ENCODE data around the gene TNFAIP2. TPM values are rescaled to one million over a fixed set of nuclear protein-coding genes. Genes with fewer than 3 reads are reported as not detected.

TNFAIP2 gene
- total RNA-seq, 3 donors from 2014 or later = 22.0 to 67.4 (median 40.2) TPM

DNA sequence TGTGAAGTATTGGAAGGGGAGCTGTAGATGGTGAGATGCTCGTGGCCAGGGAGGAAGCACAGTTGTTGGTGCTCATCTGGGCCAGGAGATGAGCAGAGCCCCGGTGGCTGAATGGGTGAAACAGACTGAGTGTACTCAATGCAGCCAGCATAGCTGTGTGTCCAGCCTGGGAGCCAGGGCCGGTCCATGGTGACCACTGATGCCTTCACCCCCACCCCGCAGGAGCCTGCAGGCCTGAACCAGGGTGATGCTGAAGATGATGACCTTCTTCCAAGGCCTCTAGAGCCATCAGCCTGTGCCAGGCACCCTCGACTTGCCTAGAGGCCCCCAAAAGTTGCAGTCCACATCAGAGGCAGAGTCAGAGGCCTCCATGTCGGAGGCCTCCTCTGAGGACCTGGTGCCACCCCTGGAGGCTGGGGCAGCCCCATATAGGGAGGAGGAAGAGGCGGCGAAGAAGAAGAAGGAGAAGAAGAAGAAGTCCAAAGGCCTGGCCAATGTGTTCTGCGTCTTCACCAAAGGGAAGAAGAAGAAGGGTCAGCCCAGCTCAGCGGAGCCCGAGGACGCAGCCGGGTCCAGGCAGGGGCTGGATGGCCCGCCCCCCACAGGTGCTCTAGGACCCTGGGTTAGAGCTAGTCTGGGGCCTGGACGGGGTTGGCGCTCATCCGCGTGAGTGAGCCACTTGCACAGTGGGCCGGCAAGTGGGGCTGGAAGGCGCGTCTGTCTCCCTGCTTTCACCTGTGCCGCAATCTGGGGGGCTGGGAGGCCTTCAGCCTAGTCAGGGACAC, 3.0 kb downstream of the TNFAIP2 start:
- Histone ChIP-seq H3K9me3 (no peaks in the 10 kb centered on the region), H3K36me3 (ENCODE audit: low read depth) (no peaks in the 10 kb centered on the region), H3K4me3 (no peak overlapping the region), H3K4me1 (ENCODE audit: low read depth) (peaks cover 34% of the 10 kb centered on the region)
- DNase-seq = peak in 2 of 3 donors; percentile 27 to 55
- intact Hi-C loops (cut with DNase I, micrococcal nuclease) = no loop called here
- no peak for ATAC-seq
- TF ChIP-seq, protein P1, sequence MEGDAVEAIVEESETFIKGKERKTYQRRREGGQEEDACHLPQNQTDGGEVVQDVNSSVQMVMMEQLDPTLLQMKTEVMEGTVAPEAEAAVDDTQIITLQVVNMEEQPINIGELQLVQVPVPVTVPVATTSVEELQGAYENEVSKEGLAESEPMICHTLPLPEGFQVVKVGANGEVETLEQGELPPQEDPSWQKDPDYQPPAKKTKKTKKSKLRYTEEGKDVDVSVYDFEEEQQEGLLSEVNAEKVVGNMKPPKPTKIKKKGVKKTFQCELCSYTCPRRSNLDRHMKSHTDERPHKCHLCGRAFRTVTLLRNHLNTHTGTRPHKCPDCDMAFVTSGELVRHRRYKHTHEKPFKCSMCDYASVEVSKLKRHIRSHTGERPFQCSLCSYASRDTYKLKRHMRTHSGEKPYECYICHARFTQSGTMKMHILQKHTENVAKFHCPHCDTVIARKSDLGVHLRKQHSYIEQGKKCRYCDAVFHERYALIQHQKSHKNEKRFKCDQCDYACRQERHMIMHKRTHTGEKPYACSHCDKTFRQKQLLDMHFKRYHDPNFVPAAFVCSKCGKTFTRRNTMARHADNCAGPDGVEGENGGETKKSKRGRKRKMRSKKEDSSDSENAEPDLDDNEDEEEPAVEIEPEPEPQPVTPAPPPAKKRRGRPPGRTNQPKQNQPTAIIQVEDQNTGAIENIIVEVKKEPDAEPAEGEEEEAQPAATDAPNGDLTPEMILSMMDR (IDR thresholded peaks at IDR 0.05) = no peak

- Histone ChIP-seq H3K4me1 (ENCODE audit: low read depth) (peaks cover 31% of the 10 kb centered on the region), H3K9me3 (no peaks in the 10 kb centered on the region), H3K36me3 (ENCODE audit: low read depth) (no peaks in the 10 kb centered on the region), H3K4me3 (no peak overlapping the region)
- intact Hi-C loops (cut with DNase I, micrococcal nuclease) = no loop called here
- TF ChIP-seq, protein P1 (IDR thresholded peaks at IDR 0.05) = peak; percentile 14
- DNase-seq (peak; percentile 66 to 81 (median 78)), ATAC-seq (peak; percentile 85)
These were observed 3.6 kb downstream of the TNFAIP2 start for GRCh38 chr14:103126873-103127304.

GRCh38 chr14:103127356-103127755, 4.1 kb downstream of the TNFAIP2 start:
- DNase-seq = peak in 2 of 3 donors; percentile 40 to 42
- H3K9me3 ChIP-seq = no peaks in the 10 kb centered on the region
- no peaks in the 10 kb centered on the region for H3K36me3 ChIP-seq (ENCODE audit: low read depth)
- TF ChIP-seq, protein P1 (IDR thresholded peaks at IDR 0.05) = no peak
- H3K4me1 ChIP-seq (ENCODE audit: low read depth) = peaks cover 28% of the 10 kb centered on the region
- no peak overlapping the region for H3K4me3 ChIP-seq
- no peak for ATAC-seq
- intact Hi-C loops (cut with DNase I, micrococcal nuclease) = no loop called here

GRCh38 chr14:103127861-103128598, 4.8 kb downstream of the TNFAIP2 start:
- H3K4me1 ChIP-seq (ENCODE audit: low read depth) = peaks cover 21% of the 10 kb centered on the region
- no peaks in the 10 kb centered on the region for H3K36me3 ChIP-seq (ENCODE audit: low read depth)
- intact Hi-C loops (cut with DNase I, micrococcal nuclease) = no loop called here
- no peaks in the 10 kb centered on the region for H3K9me3 ChIP-seq
- no peak overlapping the region for H3K4me3 ChIP-seq
- peak in 2 of 3 donors; percentile 25 to 49 for DNase-seq
- TF ChIP-seq, protein P1 (IDR thresholded peaks at IDR 0.05) = no peak
- no peak for ATAC-seq

- Histone ChIP-seq H3K9me3 (no peaks in the 10 kb centered on the region), H3K36me3 (ENCODE audit: low read depth) (no peaks in the 10 kb centered on the region), H3K4me1 (ENCODE audit: low read depth) (peaks cover 14% of the 10 kb centered on the region), H3K4me3 (no peak overlapping the region)
- peak in 1 of 3 donors; percentile 50 for DNase-seq
- no peak for ATAC-seq
- TF ChIP-seq, protein P1 (IDR thresholded peaks at IDR 0.05) = no peak
- intact Hi-C loops (cut with DNase I, micrococcal nuclease) = no loop called here
These were observed 5.5 kb downstream of the TNFAIP2 start for GRCh38 chr14:103128631-103129300.

Data from mucosa of descending colon (tissue), 3 donors.